NCI-H1694 (cell line): ENCODE results near the gene C10orf53.
"Not testable (repeated sequence)": the region's sequence is repeated elsewhere in the genome, so short reads cannot be mapped to it uniquely, and the experiment has no call there.

Experiments
- DNase-seq: peaks from one replicate; lab custom pipeline; 2025; lab: John Stamatoyannopoulos, UW

Gene C10orf53

DNA sequence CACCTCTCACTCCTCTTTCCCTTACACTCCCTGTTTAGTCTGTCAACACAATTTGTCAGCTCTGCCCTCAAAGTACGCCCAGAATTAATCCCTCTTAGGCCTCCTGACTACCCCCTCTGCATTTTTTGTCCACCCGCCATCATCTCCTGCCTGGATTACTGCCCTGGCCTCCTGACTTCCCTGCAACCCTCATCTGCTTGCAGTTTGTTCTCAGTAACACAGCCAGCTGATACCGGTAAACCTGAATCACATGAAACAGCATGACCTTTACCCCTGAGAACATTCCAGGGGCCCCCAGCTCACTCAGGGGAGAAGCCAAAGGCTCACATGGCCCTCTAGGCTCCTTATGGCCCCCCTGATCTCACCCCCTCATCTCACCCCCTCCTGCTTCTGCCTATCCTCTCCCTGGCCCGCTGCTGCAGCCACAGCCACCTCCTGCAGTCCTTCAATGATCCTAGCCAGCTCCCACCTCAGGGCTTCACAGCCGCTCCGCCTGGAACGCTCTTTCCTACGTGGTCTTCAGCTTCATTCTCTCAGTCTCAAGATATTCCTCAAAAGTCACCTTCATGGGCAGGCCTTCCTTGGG is 8.9 kb downstream of the C10orf53 start:
- no peak for DNase-seq

- DNase-seq: no peak
Observed at GRCh38 chr10:49688920-49689319, 9.5 kb downstream of the C10orf53 start.

DNA sequence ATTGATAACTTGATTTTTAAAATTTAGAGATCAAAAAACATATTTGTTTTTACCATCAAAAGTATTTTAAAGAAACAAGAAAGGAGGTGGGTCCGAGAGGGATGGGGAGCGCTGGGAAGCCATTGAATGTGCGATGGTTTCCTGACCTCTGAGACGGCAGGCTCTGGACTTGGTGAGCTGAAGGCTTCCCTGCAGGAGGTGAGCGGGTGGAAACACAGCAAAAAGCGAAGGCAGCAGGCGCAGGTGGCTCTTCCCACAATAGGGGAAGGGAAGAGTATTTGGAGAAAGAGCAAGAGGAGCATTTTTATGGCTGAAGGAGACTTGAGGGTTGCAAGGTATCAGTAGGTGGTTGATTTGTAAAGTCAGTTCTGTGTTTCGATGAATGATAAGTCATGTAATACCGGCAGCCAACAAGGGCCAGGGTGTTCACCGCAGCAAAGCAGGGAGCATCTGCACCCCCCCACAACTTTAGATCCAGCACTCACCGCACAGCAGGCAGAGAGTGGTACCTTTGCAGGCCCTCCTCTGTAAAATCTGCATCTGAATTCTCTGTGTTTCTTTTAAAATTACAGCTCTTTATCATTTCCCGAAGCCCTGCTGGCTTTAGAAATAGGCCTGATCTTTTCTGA is 10.5 kb downstream of the C10orf53 start:
- no peak for DNase-seq

DNA sequence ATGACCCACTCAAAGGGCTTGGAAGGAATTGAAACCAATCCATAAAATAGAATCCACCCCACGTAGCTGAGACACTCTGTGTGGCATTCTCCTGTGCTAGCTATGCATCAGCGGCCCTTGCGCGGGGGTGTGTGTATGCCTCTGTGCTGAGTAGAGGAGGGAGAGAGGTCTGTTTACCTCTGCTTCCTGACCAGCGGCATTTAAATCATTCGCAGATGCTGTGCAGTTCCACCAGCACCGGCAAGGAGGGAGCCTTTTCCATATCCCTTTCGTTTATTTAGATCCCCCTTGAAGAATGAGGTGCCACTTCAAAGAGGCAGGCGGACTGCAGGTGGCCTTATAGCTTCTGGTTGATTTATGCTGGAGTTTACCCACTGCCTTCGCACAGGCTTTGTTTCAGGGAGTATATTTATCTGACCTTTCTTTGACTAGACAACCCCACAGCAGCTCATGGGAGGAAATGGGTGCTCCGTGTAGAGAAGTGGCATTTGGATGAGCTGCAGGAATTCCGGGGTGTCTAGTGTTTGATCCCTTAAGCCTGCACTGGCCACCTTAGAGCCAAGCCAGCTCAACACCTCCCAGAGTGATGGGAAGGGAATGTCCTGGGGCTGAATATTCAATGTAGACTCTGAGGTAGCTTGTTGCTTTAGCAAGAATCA is 11.4 kb downstream of the C10orf53 start:
- no peak for DNase-seq

GRCh38 chr10:49691588-49691987 is 12.1 kb downstream of the C10orf53 start:
- no peak for DNase-seq

GRCh38 chr10:49694466-49694865 is 15.0 kb downstream of the C10orf53 start:
- no peak for DNase-seq

- DNase-seq: no peak
Observed at GRCh38 chr10:49696311-49696710, 16.9 kb downstream of the C10orf53 start.

DNA sequence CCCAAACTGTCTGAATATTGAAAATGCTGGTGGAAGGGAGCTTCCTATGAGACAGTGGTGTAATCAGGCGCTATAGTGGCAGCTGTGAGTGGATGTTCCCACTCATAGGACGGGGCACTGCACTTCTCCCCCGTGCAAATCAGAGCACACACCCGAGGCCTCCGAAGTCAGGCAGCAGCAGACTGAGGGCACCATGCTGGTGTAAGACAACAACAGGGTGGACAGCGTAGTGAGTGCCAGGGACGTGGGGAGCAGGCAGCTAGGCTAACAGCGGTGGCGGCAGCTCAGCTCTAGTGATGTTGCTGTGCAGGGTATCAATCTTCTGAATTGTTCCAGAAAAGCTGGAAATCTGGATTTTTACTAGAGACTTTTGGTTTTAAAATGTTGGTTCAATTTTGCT is 19.2 kb downstream of the C10orf53 start:
- DNase-seq: no peak

DNA sequence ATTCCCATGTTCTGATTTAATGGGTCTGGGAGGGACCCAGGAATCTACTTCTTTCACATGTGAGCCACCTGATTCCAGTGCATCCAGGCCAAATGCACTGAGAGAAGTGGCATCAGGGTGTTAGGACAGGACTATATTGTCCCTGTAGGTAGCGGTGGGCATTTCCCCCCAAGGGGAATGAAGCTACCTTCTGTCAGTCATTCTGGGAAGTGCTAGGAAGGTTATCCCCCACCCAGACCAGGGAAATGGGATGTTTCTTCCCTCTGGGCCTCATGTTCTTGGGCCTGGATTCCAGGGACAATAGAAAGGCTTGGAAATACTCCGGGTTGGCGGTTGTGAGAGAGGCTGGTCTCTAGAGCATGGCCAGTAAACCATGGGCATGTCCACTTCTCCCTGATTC is 20.8 kb downstream of the C10orf53 start:
- DNase-seq: no peak

GRCh38 chr10:49700997-49701396 is 21.5 kb downstream of the C10orf53 start:
- DNase-seq: no peak

DNA sequence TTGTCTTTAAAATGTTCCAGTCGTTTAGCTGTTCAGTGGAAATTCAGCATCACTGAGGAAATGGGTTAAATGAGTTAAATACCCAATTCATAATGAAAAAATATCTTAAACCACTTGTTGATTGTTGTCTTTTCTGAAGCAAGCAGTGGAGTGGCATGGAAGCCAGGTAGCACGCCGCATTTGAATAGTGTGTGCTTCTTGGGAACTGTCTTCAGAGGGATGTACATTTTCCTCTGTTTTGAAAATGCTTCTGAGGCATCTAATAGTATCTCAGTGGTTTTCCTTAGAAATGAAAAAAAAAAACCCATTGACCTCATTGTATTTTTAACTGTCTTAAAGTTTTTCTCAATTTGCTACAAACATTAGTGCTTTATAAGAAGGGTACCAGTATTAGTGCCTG is 28.1 kb downstream of the C10orf53 start:
- DNase-seq: no peak

DNA sequence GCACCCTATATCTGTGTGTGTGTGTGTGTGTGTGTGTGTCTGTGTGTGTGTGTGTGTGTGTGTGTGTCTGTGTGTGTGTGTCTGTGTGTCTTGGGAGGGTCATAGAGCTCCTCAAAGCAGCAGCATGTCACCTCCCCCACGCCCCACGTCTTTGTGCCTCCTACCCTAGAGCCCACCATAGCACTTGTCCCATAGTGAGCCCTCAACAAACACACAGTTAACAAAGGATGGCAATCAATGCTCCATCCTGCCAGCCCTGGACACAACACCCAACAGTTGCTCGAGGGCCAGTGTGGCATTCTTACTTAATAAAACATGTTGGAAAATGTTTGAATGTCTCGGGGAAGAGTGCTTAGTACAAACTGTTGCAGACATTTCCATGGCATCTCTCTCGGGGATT is 30.5 kb downstream of the C10orf53 start:
- no peak for DNase-seq

- no peak for DNase-seq
Observed at GRCh38 chr10:49710966-49711365, 31.5 kb downstream of the C10orf53 start.

GRCh38 chr10:49711481-49711880 is 32.0 kb downstream of the C10orf53 start:
- no peak for DNase-seq

- no peak for DNase-seq
Observed at GRCh38 chr10:49713266-49713665, 33.8 kb downstream of the C10orf53 start.

DNA sequence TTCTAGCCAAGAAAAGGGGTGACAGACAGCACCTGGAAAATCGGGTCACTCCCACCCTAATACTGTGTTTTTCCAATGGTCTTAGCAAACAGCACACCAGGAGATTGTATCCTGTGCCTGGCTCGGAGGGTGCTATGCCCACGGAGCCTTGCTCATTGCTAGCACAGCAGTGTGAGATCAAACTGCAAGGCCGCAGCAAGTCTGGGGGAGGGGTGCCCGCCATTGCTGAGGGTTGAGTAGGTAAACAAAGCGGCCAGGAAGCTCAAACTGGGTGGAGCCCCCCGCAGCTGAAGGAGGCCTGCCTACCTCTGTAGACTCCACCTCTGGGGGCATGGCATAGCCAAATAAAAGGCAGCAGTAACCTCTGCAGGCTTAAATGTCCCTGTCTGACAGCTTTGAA is 35.7 kb downstream of the C10orf53 start:
- not testable (repeated sequence) for DNase-seq

DNA sequence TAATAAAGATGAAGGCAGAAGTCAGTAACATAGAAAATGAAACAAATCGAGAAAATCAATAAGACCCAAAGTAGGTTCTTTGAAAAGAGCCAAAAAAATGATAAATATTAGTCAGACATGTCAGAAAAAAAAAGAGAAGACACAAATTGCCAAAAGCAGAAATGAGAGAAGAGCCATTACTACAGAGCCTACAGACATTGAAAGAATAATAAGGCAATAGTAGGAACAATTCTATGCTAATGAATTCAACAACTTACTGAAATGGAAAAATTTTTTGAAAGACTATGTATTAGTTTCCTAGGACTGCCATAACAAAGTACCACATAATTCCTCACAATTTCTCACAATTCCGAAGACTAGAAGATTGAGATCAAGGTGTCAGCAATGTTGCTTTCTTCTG is 47.1 kb downstream of the C10orf53 start:
- no peak for DNase-seq

- DNase-seq: no peak
Observed at GRCh38 chr10:49733866-49734265, 54.4 kb downstream of the C10orf53 start.

DNA sequence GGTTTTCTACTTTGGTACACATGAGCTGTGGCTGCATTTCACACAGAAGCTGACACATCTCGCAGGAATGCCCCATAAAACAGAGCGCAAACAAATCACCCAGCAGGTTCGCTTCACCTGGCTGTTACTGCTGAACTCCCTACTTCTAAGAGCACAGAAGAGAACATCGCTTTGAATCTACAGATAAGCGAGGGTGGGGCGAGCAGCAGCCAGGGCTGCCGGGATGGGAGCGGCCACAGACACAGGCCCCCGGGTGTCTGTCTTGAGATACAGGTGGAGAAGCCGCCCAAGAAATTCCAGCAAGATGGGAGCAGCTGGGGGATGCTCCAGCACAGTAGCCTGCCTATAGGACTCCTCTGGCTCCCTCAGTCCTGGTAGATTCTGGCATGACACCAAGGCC is 55.2 kb downstream of the C10orf53 start:
- DNase-seq: no peak

DNA sequence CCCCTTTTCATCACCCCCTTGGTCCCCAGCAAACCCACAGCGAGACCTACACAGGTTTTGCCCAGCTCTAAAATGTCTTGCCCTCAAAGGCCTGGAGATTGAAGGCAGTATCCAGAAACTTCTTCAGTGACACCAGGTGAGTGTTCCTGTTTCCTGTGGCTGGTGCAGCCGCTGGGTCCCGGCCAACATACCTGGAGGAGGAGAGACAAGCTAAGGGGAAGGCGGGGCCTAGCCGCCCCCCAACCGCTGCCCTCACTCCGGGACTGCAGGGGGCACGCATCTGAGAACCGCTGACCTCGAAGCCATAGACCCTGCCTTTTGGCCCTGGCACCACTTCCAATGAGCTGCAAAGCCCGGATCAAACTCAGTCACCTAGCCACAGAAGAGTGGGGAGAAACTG is 55.7 kb downstream of the C10orf53 start:
- DNase-seq: no peak

- no peak for DNase-seq
Observed at GRCh38 chr10:49735848-49736563, 56.6 kb downstream of the C10orf53 start.

DNA sequence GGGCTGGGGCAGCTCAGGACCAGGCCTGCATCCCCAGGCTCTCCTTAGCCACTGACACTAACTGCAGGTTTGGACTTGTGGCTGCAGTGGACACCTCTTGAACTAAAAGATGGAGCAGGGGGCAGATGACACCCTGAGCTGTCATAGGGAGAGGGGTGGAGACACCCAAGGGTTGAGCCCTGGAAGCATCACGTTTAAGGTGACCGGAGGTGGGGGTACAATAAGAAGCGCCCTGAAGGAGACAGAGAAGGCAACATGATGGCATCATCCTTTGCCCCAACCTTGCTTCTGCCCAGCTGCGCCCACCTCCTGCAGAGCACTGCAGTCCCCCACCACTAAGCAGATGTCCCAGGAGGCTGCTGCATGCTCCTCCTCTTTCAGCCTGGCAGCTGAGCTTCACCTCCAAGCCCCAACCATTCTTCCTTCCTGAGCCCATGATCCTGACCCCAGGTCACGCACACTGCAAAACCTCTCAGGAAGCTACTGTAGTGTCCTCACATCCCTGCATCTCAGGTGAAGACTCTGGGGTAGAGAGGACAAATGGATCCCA is 57.2 kb downstream of the C10orf53 start:
- DNase-seq: no peak
